ENCODE results near the gene FSHR.

GRCh38 chr2:48978131-48978530 lies 176.2 kb downstream of the FSHR start:
- TF ChIP-seq CTCF (IDR thresholded peaks at IDR 0.05) (no peak), POLR2AphosphoS5 (IDR thresholded peaks at IDR 0.05; ENCODE audit: insufficient read depth in 1 of 2, low read depth in 1 of 2) (no peak)
